AG04449 (cell line): ENCODE measurements around the gene LRP1.
A peak's percentile ranks its signal among the peaks of the same experiment; 100 is the strongest.

ENCODE experiments used
- CTCF ChIA-PET: fragments of 350-600 bp; formaldehyde crosslinking; extraction: SDS; loops from one replicate; lab custom pipeline; 2021; ENCODE audit warnings: antibody characterized with exemption; lab: Yijun Ruan, JAX
- POLR2A ChIA-PET: fragments of 400-600, 350-600 bp; formaldehyde crosslinking; extraction: SDS; loops from one replicate; lab custom pipeline; 2020; ENCODE audit warnings: antibody characterized with exemption, inconsistent platforms; lab: Yijun Ruan, JAX
- DNase-seq: peaks from one replicate; pipeline ENCODE4 v3.0.0-alpha.2; 2010; ENCODE audit warnings: low read depth, low spot score
- H3K4me3 ChIP-seq: 2 replicates; pipeline ENCODE4 v1.5.1; 2011; ENCODE audit warnings: low read depth, mild to moderate bottlenecking, control low read depth, low read length
- CTCF ChIP-seq: IDR thresholded peaks from one replicate; pipeline ENCODE4 v1.5.1; 2011; ENCODE audit warnings: mild to moderate bottlenecking, moderate library complexity, low read length, control low read depth, inconsistent platforms; ENCODE audit not compliant: insufficient read depth; ENCODE audit errors: missing control alignments

Gene LRP1

GRCh38 chr12:57107456-57108155, 20.7 kb upstream of the LRP1 start:
- TF ChIP-seq CTCF: no peak
- DNase-seq: no peak
- no peak overlapping the region for H3K4me3 ChIP-seq
- ChIA-PET POLR2A (interaction anchor here (1.0 to 7.7 kb wide), 3 partner anchors 10 to 14 kb away, joined by 5 to 64 read pairs (median 6); no protein-coding TSS in a partner anchor), CTCF (interaction anchor here (0.9 to 13.0 kb wide), 10 partner anchors 13 to 136 kb away, joined by 3 to 218 read pairs (median 4); partner anchors contain the start of genes NAB2 and SHMT2)

GRCh38 chr12:57109207-57110103, 18.8 kb upstream of the LRP1 start:
- CTCF ChIA-PET: interaction anchor here (0.6 to 13.0 kb wide), 9 partner anchors 14 to 104 kb away, joined by 3 to 218 read pairs (median 19); partner anchors contain the start of genes LRP1, NAB2 and ZBTB39
- DNase-seq: no peak
- POLR2A ChIA-PET: interaction anchor here (0.6 to 7.7 kb wide), 6 partner anchors 12 to 63 kb away, joined by 3 to 64 read pairs (median 12); partner anchors contain the start of genes LRP1 and NEMP1
- TF ChIP-seq CTCF: no peak
- peak overlapping the region; percentile 73 for H3K4me3 ChIP-seq

GRCh38 chr12:57110104-57111030, 17.9 kb upstream of the LRP1 start:
- H3K4me3 ChIP-seq: peak overlapping the region; percentile 73
- POLR2A ChIA-PET: interaction anchor here (0.6 to 7.7 kb wide), 9 partner anchors 13 to 62 kb away, joined by 3 to 81 read pairs (median 17); partner anchors contain the start of genes LRP1, NAB2 and NEMP1
- CTCF ChIA-PET: interaction anchor here (0.6 to 13.0 kb wide), 19 partner anchors 14 to 140 kb away, joined by 3 to 218 read pairs (median 19); partner anchors contain the start of genes LRP1, NAB2, NEMP1 and STAC3
- DNase-seq: no peak
- TF ChIP-seq CTCF: peak; percentile 2

GRCh38 chr12:57111031-57111734, 17.1 kb upstream of the LRP1 start, which contains the start of gene STAT6:
STAT6 (minus strand) TSS chr12:57111362; CDS start chr12:57108278, 3,084 bp downstream.
- no peak for TF ChIP-seq CTCF
- POLR2A ChIA-PET: interaction anchor here (0.6 to 7.7 kb wide), 19 partner anchors 13 to 348 kb away, joined by 3 to 81 read pairs (median 5); partner anchors contain the start of genes LRP1, NAB2, NEMP1 and SHMT2
- peak within 1 kb of the TSS; percentile 73 for H3K4me3 ChIP-seq

More at GRCh38 chr12:57111031-57111734, 17.1 kb upstream of the LRP1 start, which contains the start of gene STAT6:
- CTCF ChIA-PET: interaction anchor here (0.7 to 13.0 kb wide), 31 partner anchors 13 to 360 kb away, joined by 3 to 218 read pairs (median 11); partner anchors contain the start of genes LRP1, NAB2, NEMP1 and STAC3
- no peak for DNase-seq
